PFSK-1 (cell line): ENCODE measurements around the gene NPY5R.

Experiments
- POLR2AphosphoS5 ChIP-seq: IDR thresholded peaks from 2 replicates; pipeline ENCODE4 v1.6.1; 2012; ENCODE audit warnings: low read depth, mild to moderate bottlenecking, control low read depth, low read length, moderate library complexity
- REST ChIP-seq, 2 experiments: IDR thresholded peaks; 2 replicates each; pipeline versions ENCODE4 v1.6.1 to v1.8.0; 2011 to 2012; ENCODE audit warnings: low read depth in 2 of 2, low read length in 2 of 2, control low read depth in 1 of 2, inconsistent platforms in 1 of 2, mild to moderate bottlenecking in 1 of 2, moderate library complexity in 1 of 2; ENCODE audit not compliant: insufficient read depth in 1 of 2
- SIN3A ChIP-seq: IDR thresholded peaks from 2 replicates; pipeline ENCODE4 v1.6.1; 2012; ENCODE audit warnings: mild to moderate bottlenecking, low read length, moderate library complexity, borderline replicate concordance; ENCODE audit not compliant: insufficient read depth
- TAF1 ChIP-seq: IDR thresholded peaks from 2 replicates; pipeline ENCODE4 v1.6.1; 2012; ENCODE audit warnings: low read length, control low read depth, borderline replicate concordance; ENCODE audit not compliant: insufficient read depth

- TF ChIP-seq POLR2AphosphoS5 (no peak), REST (IDR thresholded peaks at IDR 0.05; ENCODE audit: insufficient read depth in 1 of 2, low read depth in 2 of 2, low read length in 2 of 2) (no peak), TAF1 (no peak), SIN3A (no peak)
These were observed 52.1 kb downstream of the NPY5R start for GRCh38 chr4:163395758-163396157.
